HEK293 (cell line): ENCODE data around the gene ITGA11.

Experiments used
- CTCF ChIA-PET: fragments of 350-600 bp; formaldehyde crosslinking; extraction: SDS; loops from one replicate; lab custom pipeline; 2021; ENCODE audit warnings: antibody characterized with exemption; lab: Yijun Ruan, JAX
- POLR2A ChIA-PET: fragments of 300-600 bp; formaldehyde crosslinking; extraction: SDS; loops from one replicate; lab custom pipeline; 2020; ENCODE audit warnings: antibody characterized with exemption, inconsistent platforms; lab: Yijun Ruan, JAX
- H3K27ac ChIP-seq: fragments of 200-500 bp; sonication (Bioruptor generic); 2 replicates; pipeline ENCODE4 v1.5.1; 2014; ENCODE audit warnings: low read depth, low read length, control low read depth, inconsistent platforms; ENCODE audit errors: extremely low read depth
- H3K36me3 ChIP-seq, 2 experiments: fragments of 200-500 bp in 1 of 2; sonication (Bioruptor generic) in 1 of 2; 1 replicate in 1 of 2; 2 replicates in 1 of 2; pipeline ENCODE4 v1.5.1; 2014 to 2017; ENCODE audit warnings: inconsistent platforms in 2 of 2, low read length in 2 of 2; ENCODE audit not compliant: control insufficient read depth in 2 of 2, insufficient read depth in 1 of 2
- H3K4me1 ChIP-seq: fragments of 200-500 bp; sonication (Bioruptor generic); 2 replicates; pipeline ENCODE4 v1.5.1; 2014; ENCODE audit warnings: mild to moderate bottlenecking, low read length, inconsistent platforms; ENCODE audit not compliant: control insufficient read depth, insufficient read depth
- H3K4me3 ChIP-seq: 2 replicates; pipeline ENCODE4 v1.5.1; 2011; ENCODE audit warnings: low read depth, mild to moderate bottlenecking, control low read depth, low read length, moderate library complexity
- H3K9me3 ChIP-seq: fragments of 200-500 bp; sonication (Bioruptor generic); 2 replicates; pipeline ENCODE4 v1.5.1; 2014; ENCODE audit warnings: low read depth, low read length, inconsistent platforms; ENCODE audit not compliant: control insufficient read depth, insufficient read depth
- BCL11A ChIP-seq: fragments of 450-650 bp; formaldehyde crosslinking; IDR thresholded peaks from 2 replicates; pipeline ENCODE4 v1.5.1; 2016; ENCODE audit warnings: low read depth, missing biosample characterization, missing genetic modification characterization
- BCL11B ChIP-seq: fragments of 450-650 bp; formaldehyde crosslinking; IDR thresholded peaks from 2 replicates; pipeline ENCODE4 v1.5.1; 2016; ENCODE audit warnings: low read depth, missing biosample characterization, missing genetic modification characterization
- FEZF1 ChIP-seq: fragments of 450-650 bp; formaldehyde crosslinking; IDR thresholded peaks from 2 replicates; pipeline ENCODE4 v1.5.1; 2016; ENCODE audit warnings: missing biosample characterization, missing genetic modification characterization
- GLIS1 ChIP-seq: fragments of 450-650 bp; formaldehyde crosslinking; IDR thresholded peaks from 2 replicates; pipeline ENCODE4 v1.5.1; 2016; ENCODE audit warnings: missing biosample characterization, missing genetic modification characterization
- GLIS2 ChIP-seq: fragments of 450-650 bp; formaldehyde crosslinking; IDR thresholded peaks from 2 replicates; pipeline ENCODE4 v1.5.1; 2016; ENCODE audit warnings: missing biosample characterization, missing genetic modification characterization
- IKZF3 ChIP-seq: fragments of 450-650 bp; IDR thresholded peaks from 2 replicates; pipeline ENCODE4 v1.5.0; 2018; ENCODE audit warnings: missing biosample characterization, mild to moderate bottlenecking, missing genetic modification characterization, moderate library complexity
- REST ChIP-seq: fragments of 450-650 bp; formaldehyde crosslinking; IDR thresholded peaks from 2 replicates; pipeline ENCODE4 v1.5.1; 2016; ENCODE audit warnings: missing biosample characterization, missing genetic modification characterization
- ZBTB17 ChIP-seq: fragments of 450-650 bp; formaldehyde crosslinking; IDR thresholded peaks from 2 replicates; pipeline ENCODE4 v1.5.1; 2016; ENCODE audit warnings: missing biosample characterization, missing genetic modification characterization
- ZBTB26 ChIP-seq: fragments of 450-650 bp; formaldehyde crosslinking; optimal IDR thresholded peaks from 2 replicates; pipeline ENCODE3; 2016; ENCODE audit warnings: missing biosample characterization, mild to moderate bottlenecking, missing genetic modification characterization
- ZBTB48 ChIP-seq: fragments of 450-650 bp; formaldehyde crosslinking; IDR thresholded peaks from 2 replicates; pipeline ENCODE4 v1.5.1; 2016; ENCODE audit warnings: missing biosample characterization, missing genetic modification characterization
- ZBTB7A ChIP-seq: fragments of 450-650 bp; formaldehyde crosslinking; IDR thresholded peaks from 2 replicates; pipeline ENCODE4 v1.5.1; 2016; ENCODE audit warnings: low read depth, missing biosample characterization, missing genetic modification characterization
- ZIC2 ChIP-seq: fragments of 450-650 bp; formaldehyde crosslinking; IDR thresholded peaks from 2 replicates; pipeline ENCODE4 v1.5.1; 2016; ENCODE audit warnings: missing biosample characterization, missing genetic modification characterization
- ZNF2 ChIP-seq: fragments of 450-650 bp; formaldehyde crosslinking; IDR thresholded peaks from 2 replicates; pipeline ENCODE4 v1.5.1; 2016; ENCODE audit warnings: missing biosample characterization, missing genetic modification characterization
- ZNF341 ChIP-seq: fragments of 450-650 bp; formaldehyde crosslinking; IDR thresholded peaks from 2 replicates; pipeline ENCODE4; 2016; ENCODE audit warnings: low read depth, missing biosample characterization, missing genetic modification characterization
- ZNF548 ChIP-seq: fragments of 450-650 bp; formaldehyde crosslinking; IDR thresholded peaks from 2 replicates; pipeline ENCODE4 v1.5.1; 2016; ENCODE audit warnings: missing biosample characterization, missing genetic modification characterization
- ZNF561 ChIP-seq: fragments of 450-650 bp; IDR thresholded peaks from 2 replicates; pipeline ENCODE4 v1.5.1; 2018; ENCODE audit warnings: missing biosample characterization, missing genetic modification characterization, borderline replicate concordance
- ZNF600 ChIP-seq: fragments of 450-650 bp; formaldehyde crosslinking; IDR thresholded peaks from 2 replicates; pipeline ENCODE4 v1.5.1; 2016; ENCODE audit warnings: missing biosample characterization, missing genetic modification characterization
- ZNF610 ChIP-seq: fragments of 450-650 bp; formaldehyde crosslinking; IDR thresholded peaks from 2 replicates; pipeline ENCODE4 v1.5.1; 2016; ENCODE audit warnings: missing biosample characterization, missing genetic modification characterization, borderline replicate concordance
- ZNF660 ChIP-seq: fragments of 450-650 bp; IDR thresholded peaks from 2 replicates; pipeline ENCODE4 v1.5.1; 2018; ENCODE audit warnings: missing biosample characterization, mild to moderate bottlenecking, missing genetic modification characterization
- ZNF76 ChIP-seq: fragments of 450-650 bp; formaldehyde crosslinking; IDR thresholded peaks from 2 replicates; pipeline ENCODE4; 2016; ENCODE audit warnings: low read depth, missing biosample characterization, missing genetic modification characterization, borderline replicate concordance
- ZSCAN30 ChIP-seq: fragments of 450-650 bp; IDR thresholded peaks from 2 replicates; pipeline ENCODE4 v1.5.1; 2018; ENCODE audit warnings: missing biosample characterization, mild to moderate bottlenecking, missing genetic modification characterization, moderate library complexity
- TF ChIP-seq, protein P1 (sequence below): fragments of 450-650 bp; formaldehyde crosslinking; conservative IDR thresholded peaks from 2 replicates; pipeline ENCODE4 v1.5.1; 2016; ENCODE audit warnings: low read depth, missing biosample characterization, missing genetic modification characterization
- TF ChIP-seq, protein P2 (sequence below): fragments of 450-650 bp; IDR thresholded peaks from 2 replicates; pipeline ENCODE4 v1.5.1; 2018; ENCODE audit warnings: missing biosample characterization, mild to moderate bottlenecking, missing genetic modification characterization
- TF ChIP-seq, protein P3 (sequence below): fragments of 450-650 bp; formaldehyde crosslinking; IDR thresholded peaks from 2 replicates; pipeline ENCODE4 v1.5.1; 2016; ENCODE audit warnings: missing biosample characterization, missing genetic modification characterization, borderline replicate concordance

The ITGA11 gene

DNA sequence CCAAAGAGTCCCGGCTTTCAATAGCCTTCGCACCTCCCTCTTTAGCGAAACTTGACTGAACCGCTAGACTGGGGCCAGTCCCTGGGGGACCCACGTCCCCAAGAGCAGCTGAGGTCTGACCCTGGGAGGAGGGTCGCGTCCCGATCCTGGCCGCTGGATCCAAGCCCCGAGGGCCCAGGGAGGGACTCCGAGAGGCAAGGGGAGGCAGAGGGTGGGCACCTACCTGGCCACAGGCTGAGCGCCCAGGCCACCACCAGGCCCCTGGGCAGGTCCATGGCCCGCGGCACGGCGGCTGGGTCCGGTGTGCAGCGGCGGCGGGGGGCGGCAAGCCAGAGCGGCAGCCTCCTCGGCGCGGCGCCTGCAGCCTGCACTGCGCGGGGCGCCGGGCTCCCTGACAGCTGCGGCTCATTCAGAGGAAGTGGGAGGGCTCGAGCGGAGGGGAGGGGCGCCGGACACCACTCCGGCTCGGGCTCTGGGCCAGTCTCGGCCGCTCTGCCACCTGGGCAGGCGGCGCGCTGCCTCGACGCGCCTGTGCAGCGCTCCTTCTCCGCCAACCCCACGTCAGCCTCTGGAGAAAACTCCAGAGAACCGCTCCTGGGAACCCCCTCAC is at the start of gene ITGA11:
ITGA11 (minus strand) TSS at position 372 of the 610 bp plus-strand sequence; CDS start at position 275, 97 bp downstream.
- CTCF ChIA-PET, result interaction anchor here (1.3 kb wide), 1 partner anchor 179 kb away, joined by 3 read pairs; no protein-coding TSS in a partner anchor
- H3K9me3 ChIP-seq, result no peaks in the 10 kb centered on the region
- peak within 1 kb of the TSS; percentile 35 for H3K4me3 ChIP-seq
- POLR2A ChIA-PET, result no interaction called here
- peaks cover 2% of the 10 kb centered on the region; the same call in 1 of the 2 replicates for H3K4me1 ChIP-seq
- H3K36me3 ChIP-seq, result no peaks in the 10 kb centered on the region
- no peak within 1 kb of the TSS for H3K27ac ChIP-seq
- TF ChIP-seq ZNF548 (tag by site-specific recombination), result no peak
- no peak for TF ChIP-seq BCL11B
- no peak for TF ChIP-seq ZBTB7A
- TF ChIP-seq, protein P1, sequence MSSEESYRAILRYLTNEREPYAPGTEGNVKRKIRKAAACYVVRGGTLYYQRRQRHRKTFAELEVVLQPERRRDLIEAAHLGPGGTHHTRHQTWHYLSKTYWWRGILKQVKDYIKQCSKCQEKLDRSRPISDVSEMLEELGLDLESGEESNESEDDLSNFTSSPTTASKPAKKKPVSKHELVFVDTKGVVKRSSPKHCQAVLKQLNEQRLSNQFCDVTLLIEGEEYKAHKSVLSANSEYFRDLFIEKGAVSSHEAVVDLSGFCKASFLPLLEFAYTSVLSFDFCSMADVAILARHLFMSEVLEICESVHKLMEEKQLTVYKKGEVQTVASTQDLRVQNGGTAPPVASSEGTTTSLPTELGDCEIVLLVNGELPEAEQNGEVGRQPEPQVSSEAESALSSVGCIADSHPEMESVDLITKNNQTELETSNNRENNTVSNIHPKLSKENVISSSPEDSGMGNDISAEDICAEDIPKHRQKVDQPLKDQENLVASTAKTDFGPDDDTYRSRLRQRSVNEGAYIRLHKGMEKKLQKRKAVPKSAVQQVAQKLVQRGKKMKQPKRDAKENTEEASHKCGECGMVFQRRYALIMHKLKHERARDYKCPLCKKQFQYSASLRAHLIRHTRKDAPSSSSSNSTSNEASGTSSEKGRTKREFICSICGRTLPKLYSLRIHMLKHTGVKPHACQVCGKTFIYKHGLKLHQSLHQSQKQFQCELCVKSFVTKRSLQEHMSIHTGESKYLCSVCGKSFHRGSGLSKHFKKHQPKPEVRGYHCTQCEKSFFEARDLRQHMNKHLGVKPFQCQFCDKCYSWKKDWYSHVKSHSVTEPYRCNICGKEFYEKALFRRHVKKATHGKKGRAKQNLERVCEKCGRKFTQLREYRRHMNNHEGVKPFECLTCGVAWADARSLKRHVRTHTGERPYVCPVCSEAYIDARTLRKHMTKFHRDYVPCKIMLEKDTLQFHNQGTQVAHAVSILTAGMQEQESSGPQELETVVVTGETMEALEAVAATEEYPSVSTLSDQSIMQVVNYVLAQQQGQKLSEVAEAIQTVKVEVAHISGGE (tag by site-specific recombination), result no peak
- TF ChIP-seq FEZF1 (tag by site-specific recombination), result no peak
- peak; percentile 53; the same call in 1 of the 2 replicates for TF ChIP-seq IKZF3
- TF ChIP-seq ZNF600, result peak; percentile 86
- peak; percentile 39 for TF ChIP-seq ZBTB26
- TF ChIP-seq GLIS1 (tag by site-specific recombination), result peak; percentile 62
- TF ChIP-seq, protein P2, sequence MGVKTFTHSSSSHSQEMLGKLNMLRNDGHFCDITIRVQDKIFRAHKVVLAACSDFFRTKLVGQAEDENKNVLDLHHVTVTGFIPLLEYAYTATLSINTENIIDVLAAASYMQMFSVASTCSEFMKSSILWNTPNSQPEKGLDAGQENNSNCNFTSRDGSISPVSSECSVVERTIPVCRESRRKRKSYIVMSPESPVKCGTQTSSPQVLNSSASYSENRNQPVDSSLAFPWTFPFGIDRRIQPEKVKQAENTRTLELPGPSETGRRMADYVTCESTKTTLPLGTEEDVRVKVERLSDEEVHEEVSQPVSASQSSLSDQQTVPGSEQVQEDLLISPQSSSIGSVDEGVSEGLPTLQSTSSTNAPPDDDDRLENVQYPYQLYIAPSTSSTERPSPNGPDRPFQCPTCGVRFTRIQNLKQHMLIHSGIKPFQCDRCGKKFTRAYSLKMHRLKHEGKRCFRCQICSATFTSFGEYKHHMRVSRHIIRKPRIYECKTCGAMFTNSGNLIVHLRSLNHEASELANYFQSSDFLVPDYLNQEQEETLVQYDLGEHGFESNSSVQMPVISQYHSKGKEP (tag by site-specific recombination), result peak; percentile 52; the same call in 1 of the 2 replicates
- TF ChIP-seq, protein P3, sequence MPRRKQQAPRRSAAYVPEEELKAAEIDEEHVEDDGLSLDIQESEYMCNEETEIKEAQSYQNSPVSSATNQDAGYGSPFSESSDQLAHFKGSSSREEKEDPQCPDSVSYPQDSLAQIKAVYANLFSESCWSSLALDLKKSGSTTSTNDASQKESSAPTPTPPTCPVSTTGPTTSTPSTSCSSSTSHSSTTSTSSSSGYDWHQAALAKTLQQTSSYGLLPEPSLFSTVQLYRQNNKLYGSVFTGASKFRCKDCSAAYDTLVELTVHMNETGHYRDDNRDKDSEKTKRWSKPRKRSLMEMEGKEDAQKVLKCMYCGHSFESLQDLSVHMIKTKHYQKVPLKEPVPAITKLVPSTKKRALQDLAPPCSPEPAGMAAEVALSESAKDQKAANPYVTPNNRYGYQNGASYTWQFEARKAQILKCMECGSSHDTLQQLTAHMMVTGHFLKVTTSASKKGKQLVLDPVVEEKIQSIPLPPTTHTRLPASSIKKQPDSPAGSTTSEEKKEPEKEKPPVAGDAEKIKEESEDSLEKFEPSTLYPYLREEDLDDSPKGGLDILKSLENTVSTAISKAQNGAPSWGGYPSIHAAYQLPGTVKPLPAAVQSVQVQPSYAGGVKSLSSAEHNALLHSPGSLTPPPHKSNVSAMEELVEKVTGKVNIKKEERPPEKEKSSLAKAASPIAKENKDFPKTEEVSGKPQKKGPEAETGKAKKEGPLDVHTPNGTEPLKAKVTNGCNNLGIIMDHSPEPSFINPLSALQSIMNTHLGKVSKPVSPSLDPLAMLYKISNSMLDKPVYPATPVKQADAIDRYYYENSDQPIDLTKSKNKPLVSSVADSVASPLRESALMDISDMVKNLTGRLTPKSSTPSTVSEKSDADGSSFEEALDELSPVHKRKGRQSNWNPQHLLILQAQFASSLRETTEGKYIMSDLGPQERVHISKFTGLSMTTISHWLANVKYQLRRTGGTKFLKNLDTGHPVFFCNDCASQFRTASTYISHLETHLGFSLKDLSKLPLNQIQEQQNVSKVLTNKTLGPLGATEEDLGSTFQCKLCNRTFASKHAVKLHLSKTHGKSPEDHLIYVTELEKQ (tag by site-specific recombination), result no peak
- TF ChIP-seq ZNF660 (tag by site-specific recombination), result 0 out of 2 replicates have a peak, but pooled peaks have one; percentile 33
- peak; percentile 81; the same call in 1 of the 2 replicates for TF ChIP-seq ZNF561 (tag by site-specific recombination)
- TF ChIP-seq GLIS2, result peak; percentile 66
- TF ChIP-seq ZNF610 (tag by site-specific recombination), result peak; percentile 71; the same call in 1 of the 2 replicates
- TF ChIP-seq ZSCAN30 (tag by site-specific recombination), result peak; percentile 79; the same call in 1 of the 2 replicates
- peak; percentile 24; the same call in 1 of the 2 replicates for TF ChIP-seq ZBTB48 (tag by site-specific recombination)
- peak; percentile 70 for TF ChIP-seq ZNF341 (tag by site-specific recombination)
- no peak for TF ChIP-seq REST (tag by site-specific recombination)
- TF ChIP-seq ZBTB17 (tag by site-specific recombination), result peak; percentile 27; the same call in 1 of the 2 replicates
- TF ChIP-seq BCL11A (tag by site-specific recombination), result no peak
- TF ChIP-seq ZNF76 (tag by site-specific recombination), result peak; percentile 26; the same call in 1 of the 2 replicates
- TF ChIP-seq ZNF2 (tag by site-specific recombination), result no peak
- TF ChIP-seq ZIC2, result 0 out of 2 replicates have a peak, but pooled peaks have one; percentile 9
